ENCODE data around the gene OSBPL7. TPM values are rescaled to one million over a fixed set of nuclear protein-coding genes. Genes with fewer than 3 reads are reported as not detected.

OSBPL7 gene
- total and polyA plus RNA-seq, 4 donors, result 0.51 to 2.4 (median 1.4) TPM

DNA sequence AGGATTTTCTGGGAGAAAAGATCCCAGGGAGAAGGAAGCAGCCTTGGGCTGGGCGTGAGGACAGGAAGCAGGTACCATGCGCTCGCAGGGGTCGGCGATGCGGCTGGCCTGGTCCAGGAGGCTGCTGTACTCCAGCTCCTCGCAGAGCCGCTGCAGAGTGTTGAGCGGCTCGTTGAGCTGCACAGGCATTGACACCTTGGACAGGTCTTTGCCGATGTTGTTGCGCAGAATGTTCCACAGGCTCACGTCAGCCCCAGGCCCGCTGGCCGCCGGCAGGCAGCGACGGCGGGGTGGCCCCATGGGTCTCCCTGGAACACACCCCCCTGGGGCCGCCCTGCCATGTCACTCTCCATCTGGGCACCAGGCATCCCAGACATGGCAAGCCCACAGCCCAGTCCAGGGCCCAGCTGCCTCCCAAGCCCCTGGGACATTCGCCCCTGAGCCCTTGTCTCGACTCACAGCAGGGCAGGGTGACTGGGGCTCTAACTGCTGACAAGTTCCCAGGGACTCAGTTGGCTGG is 8.0 kb downstream of the OSBPL7 start:
- TF ChIP-seq, protein P1, sequence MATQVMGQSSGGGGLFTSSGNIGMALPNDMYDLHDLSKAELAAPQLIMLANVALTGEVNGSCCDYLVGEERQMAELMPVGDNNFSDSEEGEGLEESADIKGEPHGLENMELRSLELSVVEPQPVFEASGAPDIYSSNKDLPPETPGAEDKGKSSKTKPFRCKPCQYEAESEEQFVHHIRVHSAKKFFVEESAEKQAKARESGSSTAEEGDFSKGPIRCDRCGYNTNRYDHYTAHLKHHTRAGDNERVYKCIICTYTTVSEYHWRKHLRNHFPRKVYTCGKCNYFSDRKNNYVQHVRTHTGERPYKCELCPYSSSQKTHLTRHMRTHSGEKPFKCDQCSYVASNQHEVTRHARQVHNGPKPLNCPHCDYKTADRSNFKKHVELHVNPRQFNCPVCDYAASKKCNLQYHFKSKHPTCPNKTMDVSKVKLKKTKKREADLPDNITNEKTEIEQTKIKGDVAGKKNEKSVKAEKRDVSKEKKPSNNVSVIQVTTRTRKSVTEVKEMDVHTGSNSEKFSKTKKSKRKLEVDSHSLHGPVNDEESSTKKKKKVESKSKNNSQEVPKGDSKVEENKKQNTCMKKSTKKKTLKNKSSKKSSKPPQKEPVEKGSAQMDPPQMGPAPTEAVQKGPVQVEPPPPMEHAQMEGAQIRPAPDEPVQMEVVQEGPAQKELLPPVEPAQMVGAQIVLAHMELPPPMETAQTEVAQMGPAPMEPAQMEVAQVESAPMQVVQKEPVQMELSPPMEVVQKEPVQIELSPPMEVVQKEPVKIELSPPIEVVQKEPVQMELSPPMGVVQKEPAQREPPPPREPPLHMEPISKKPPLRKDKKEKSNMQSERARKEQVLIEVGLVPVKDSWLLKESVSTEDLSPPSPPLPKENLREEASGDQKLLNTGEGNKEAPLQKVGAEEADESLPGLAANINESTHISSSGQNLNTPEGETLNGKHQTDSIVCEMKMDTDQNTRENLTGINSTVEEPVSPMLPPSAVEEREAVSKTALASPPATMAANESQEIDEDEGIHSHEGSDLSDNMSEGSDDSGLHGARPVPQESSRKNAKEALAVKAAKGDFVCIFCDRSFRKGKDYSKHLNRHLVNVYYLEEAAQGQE (IDR thresholded peaks at IDR 0.05), result no peak
- no peak for TF ChIP-seq RXRA (IDR thresholded peaks at IDR 0.05)
- TF ChIP-seq JUND (IDR thresholded peaks at IDR 0.05), result no peak
- no peak for TF ChIP-seq HNF4G (IDR thresholded peaks at IDR 0.05)
- TF ChIP-seq HNF4A (conservative IDR thresholded peaks at IDR 0.05), result no peak
- TF ChIP-seq GABPA (IDR thresholded peaks at IDR 0.05 in 1 of 2, conservative IDR thresholded peaks at IDR 0.05 in 1 of 2), result no peak
- TF ChIP-seq, protein P2, sequence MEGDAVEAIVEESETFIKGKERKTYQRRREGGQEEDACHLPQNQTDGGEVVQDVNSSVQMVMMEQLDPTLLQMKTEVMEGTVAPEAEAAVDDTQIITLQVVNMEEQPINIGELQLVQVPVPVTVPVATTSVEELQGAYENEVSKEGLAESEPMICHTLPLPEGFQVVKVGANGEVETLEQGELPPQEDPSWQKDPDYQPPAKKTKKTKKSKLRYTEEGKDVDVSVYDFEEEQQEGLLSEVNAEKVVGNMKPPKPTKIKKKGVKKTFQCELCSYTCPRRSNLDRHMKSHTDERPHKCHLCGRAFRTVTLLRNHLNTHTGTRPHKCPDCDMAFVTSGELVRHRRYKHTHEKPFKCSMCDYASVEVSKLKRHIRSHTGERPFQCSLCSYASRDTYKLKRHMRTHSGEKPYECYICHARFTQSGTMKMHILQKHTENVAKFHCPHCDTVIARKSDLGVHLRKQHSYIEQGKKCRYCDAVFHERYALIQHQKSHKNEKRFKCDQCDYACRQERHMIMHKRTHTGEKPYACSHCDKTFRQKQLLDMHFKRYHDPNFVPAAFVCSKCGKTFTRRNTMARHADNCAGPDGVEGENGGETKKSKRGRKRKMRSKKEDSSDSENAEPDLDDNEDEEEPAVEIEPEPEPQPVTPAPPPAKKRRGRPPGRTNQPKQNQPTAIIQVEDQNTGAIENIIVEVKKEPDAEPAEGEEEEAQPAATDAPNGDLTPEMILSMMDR (IDR thresholded peaks at IDR 0.05; ENCODE audit: low read depth, low read length, missing input control), result no peak
- TF ChIP-seq FOXA1 (IDR thresholded peaks at IDR 0.05), result no peak
- no peak for TF ChIP-seq SP1 (IDR thresholded peaks at IDR 0.05)
- TF ChIP-seq EGR1 (IDR thresholded peaks at IDR 0.05; ENCODE audit: low read depth in 2 of 2), result no peak
- TF ChIP-seq, protein P3, sequence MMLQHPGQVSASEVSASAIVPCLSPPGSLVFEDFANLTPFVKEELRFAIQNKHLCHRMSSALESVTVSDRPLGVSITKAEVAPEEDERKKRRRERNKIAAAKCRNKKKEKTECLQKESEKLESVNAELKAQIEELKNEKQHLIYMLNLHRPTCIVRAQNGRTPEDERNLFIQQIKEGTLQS (IDR thresholded peaks at IDR 0.05), result no peak
- TF ChIP-seq, protein P4, sequence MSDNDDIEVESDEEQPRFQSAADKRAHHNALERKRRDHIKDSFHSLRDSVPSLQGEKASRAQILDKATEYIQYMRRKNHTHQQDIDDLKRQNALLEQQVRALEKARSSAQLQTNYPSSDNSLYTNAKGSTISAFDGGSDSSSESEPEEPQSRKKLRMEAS (IDR thresholded peaks at IDR 0.05), result no peak
- no peak for TF ChIP-seq TAF1 (conservative IDR thresholded peaks at IDR 0.05)
- no peak for TF ChIP-seq YY1 (IDR thresholded peaks at IDR 0.05)
- no peak for DNase-seq (ENCODE audit: low spot score)
- WGBS, result 96% methylated on average over 22 of the region's 22 CpGs
- Histone ChIP-seq H3K27me3 (ENCODE audit: control insufficient read depth in 4 of 4, insufficient read depth in 4 of 4, low read length in 3 of 4) (no peaks in the 10 kb centered on the region), H3K27ac (ENCODE audit: low read depth in 1 of 2, low read length in 2 of 2) (no peak overlapping the region), H3K36me3 (ENCODE audit: control insufficient read depth in 4 of 4, insufficient read depth in 3 of 4, low read depth in 1 of 4, low read length in 3 of 4) (peaks cover 0 to 15% (median 2%) of the 10 kb centered on the region in 4 donors), H3K9ac (ENCODE audit: low read depth in 1 of 2, low read length in 2 of 2) (no peak overlapping the region), H3K9me3 (ENCODE audit: control insufficient read depth in 4 of 4, low read length in 3 of 4) (no peaks in the 10 kb centered on the region), H3K4me1 (ENCODE audit: control insufficient read depth in 4 of 4, insufficient read depth in 4 of 4, low read length in 3 of 4) (no peaks in the 10 kb centered on the region), H3K4me3 (ENCODE audit: low read depth in 1 of 3, low read length in 3 of 3) (no peak overlapping the region)

DNA sequence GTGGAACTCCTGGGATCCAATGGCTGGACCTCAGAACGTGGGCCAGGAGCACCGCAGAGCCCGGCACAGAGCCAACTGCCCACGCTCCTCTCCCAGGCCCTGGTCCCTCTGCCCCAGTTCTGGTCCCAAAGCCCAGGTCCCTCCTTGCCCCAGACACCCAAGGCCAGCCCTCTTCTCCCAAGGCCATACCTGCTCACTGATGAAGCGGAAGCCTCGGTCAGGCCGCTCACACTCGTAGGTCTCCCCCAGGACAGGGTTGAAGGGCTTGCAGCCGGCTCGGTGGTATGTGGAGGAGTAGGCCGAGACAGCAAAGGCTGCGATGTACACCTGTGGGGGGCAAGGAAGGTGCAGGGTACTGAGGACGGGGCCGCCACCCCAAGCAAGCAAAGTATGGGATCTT is 8.5 kb downstream of the OSBPL7 start:
- Histone ChIP-seq H3K9ac (ENCODE audit: low read depth in 1 of 2, low read length in 2 of 2) (no peak overlapping the region), H3K4me1 (ENCODE audit: control insufficient read depth in 4 of 4, insufficient read depth in 4 of 4, low read length in 3 of 4) (no peaks in the 10 kb centered on the region), H3K9me3 (ENCODE audit: control insufficient read depth in 4 of 4, low read length in 3 of 4) (no peaks in the 10 kb centered on the region), H3K4me3 (ENCODE audit: low read depth in 1 of 3, low read length in 3 of 3) (no peak overlapping the region), H3K27ac (ENCODE audit: low read depth in 1 of 2, low read length in 2 of 2) (no peak overlapping the region), H3K27me3 (ENCODE audit: control insufficient read depth in 4 of 4, insufficient read depth in 4 of 4, low read length in 3 of 4) (no peaks in the 10 kb centered on the region), H3K36me3 (ENCODE audit: control insufficient read depth in 4 of 4, insufficient read depth in 3 of 4, low read depth in 1 of 4, low read length in 3 of 4) (peaks cover 0 to 15% (median 2%) of the 10 kb centered on the region in 4 donors)
- WGBS, result 97% methylated on average over 14 of the region's 14 CpGs
- DNase-seq (ENCODE audit: low spot score), result no peak
- no peak for TF ChIP-seq RAD21 (IDR thresholded peaks at IDR 0.05)
- TF ChIP-seq YY1 (IDR thresholded peaks at IDR 0.05), result no peak
- TF ChIP-seq, protein P5, sequence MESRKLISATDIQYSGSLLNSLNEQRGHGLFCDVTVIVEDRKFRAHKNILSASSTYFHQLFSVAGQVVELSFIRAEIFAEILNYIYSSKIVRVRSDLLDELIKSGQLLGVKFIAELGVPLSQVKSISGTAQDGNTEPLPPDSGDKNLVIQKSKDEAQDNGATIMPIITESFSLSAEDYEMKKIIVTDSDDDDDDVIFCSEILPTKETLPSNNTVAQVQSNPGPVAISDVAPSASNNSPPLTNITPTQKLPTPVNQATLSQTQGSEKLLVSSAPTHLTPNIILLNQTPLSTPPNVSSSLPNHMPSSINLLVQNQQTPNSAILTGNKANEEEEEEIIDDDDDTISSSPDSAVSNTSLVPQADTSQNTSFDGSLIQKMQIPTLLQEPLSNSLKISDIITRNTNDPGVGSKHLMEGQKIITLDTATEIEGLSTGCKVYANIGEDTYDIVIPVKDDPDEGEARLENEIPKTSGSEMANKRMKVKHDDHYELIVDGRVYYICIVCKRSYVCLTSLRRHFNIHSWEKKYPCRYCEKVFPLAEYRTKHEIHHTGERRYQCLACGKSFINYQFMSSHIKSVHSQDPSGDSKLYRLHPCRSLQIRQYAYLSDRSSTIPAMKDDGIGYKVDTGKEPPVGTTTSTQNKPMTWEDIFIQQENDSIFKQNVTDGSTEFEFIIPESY (IDR thresholded peaks at IDR 0.05), result no peak
- TF ChIP-seq GABPA (IDR thresholded peaks at IDR 0.05 in 1 of 2, conservative IDR thresholded peaks at IDR 0.05 in 1 of 2), result no peak
- TF ChIP-seq RXRA (IDR thresholded peaks at IDR 0.05), result no peak
- TF ChIP-seq EGR1 (IDR thresholded peaks at IDR 0.05; ENCODE audit: low read depth in 2 of 2), result no peak
- no peak for TF ChIP-seq HNF4G (IDR thresholded peaks at IDR 0.05)
- TF ChIP-seq TAF1 (conservative IDR thresholded peaks at IDR 0.05), result no peak
- no peak for TF ChIP-seq NR2F2 (IDR thresholded peaks at IDR 0.05)
- TF ChIP-seq, protein P4 (IDR thresholded peaks at IDR 0.05), result no peak
- TF ChIP-seq, protein P3 (IDR thresholded peaks at IDR 0.05), result no peak
- no peak for TF ChIP-seq FOXA1 (IDR thresholded peaks at IDR 0.05)
- no peak for TF ChIP-seq SP1 (IDR thresholded peaks at IDR 0.05)
- TF ChIP-seq, protein P1 (IDR thresholded peaks at IDR 0.05), result no peak

Measured in liver (tissue), 9 donors.